GM12873 (cell line): ENCODE data around the gene SPACA4.

Experiments used
- TF ChIP-seq, protein P1 (sequence below): IDR thresholded peaks from 2 replicates; pipeline ENCODE4 v1.5.1; 2012; ENCODE audit warnings: low read depth, mild to moderate bottlenecking, moderate library complexity, low read length, control low read depth; ENCODE audit not compliant: insufficient read depth; ENCODE audit errors: missing control alignments

SPACA4 gene

DNA sequence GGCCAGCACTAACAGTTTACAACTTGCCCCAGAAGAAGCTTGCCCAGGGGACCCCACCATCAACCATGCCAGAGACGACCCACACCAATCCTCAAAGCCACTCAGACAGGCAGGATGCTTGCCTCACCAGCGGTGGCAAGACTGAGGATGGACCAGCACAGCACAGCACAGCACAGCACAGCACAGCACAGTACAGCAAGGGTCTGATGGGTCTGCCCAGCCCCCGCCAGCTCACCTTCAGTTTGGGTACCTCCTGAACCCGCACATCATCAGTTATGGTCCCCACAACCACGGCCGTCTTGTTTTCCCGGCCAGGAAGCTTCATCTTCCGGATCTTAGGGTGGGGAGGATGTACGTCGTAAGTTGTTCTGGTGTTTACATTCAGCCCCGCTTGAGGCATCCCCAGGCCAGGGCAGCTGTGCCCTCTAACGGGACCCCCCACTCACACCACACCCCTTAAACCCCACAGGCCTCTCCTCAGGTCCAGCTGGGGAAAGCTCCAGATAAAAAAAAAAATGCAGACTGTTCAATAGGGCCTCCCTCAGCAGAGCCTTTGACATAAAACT, 10.0 kb downstream of the SPACA4 start:
- TF ChIP-seq, protein P1, sequence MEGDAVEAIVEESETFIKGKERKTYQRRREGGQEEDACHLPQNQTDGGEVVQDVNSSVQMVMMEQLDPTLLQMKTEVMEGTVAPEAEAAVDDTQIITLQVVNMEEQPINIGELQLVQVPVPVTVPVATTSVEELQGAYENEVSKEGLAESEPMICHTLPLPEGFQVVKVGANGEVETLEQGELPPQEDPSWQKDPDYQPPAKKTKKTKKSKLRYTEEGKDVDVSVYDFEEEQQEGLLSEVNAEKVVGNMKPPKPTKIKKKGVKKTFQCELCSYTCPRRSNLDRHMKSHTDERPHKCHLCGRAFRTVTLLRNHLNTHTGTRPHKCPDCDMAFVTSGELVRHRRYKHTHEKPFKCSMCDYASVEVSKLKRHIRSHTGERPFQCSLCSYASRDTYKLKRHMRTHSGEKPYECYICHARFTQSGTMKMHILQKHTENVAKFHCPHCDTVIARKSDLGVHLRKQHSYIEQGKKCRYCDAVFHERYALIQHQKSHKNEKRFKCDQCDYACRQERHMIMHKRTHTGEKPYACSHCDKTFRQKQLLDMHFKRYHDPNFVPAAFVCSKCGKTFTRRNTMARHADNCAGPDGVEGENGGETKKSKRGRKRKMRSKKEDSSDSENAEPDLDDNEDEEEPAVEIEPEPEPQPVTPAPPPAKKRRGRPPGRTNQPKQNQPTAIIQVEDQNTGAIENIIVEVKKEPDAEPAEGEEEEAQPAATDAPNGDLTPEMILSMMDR = no peak

DNA sequence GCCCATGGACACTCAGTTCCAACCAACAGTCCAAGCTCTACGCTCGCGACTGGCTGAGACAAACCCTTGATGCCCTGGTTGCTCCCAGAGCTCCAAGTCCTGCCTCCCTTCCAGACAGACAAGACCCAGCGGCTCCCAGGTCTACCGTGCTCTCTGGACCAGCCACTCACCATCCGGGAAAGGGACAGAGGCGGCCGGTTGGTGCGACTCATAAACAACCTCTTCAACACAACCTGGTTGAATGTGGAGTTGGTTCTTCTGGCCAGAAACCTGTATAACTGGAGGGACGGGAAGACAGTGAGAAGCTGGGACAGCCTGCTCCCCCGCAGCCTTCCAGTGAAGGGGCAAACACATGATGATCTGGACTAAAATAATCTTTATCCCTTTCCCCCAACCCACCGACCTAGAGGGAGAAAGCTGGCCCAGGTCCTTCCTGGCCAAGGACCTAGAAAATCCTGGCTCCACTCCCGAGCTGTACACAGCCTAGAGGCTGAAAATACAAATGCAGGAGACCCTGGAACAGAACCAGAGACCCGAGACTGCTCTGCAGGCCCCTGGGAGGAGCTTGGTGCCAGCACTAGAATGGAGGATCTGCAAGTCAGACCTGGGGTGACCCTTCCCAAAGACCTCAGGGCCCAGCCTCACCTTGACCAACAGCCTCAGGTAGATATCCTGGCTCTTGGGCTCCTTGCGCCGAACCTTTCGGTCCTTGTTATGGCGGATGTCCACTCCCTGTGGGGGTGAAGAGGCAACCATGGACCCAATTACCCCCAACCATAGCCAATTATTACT, 10.8 kb downstream of the SPACA4 start:
- TF ChIP-seq, protein P1 = no peak

DNA sequence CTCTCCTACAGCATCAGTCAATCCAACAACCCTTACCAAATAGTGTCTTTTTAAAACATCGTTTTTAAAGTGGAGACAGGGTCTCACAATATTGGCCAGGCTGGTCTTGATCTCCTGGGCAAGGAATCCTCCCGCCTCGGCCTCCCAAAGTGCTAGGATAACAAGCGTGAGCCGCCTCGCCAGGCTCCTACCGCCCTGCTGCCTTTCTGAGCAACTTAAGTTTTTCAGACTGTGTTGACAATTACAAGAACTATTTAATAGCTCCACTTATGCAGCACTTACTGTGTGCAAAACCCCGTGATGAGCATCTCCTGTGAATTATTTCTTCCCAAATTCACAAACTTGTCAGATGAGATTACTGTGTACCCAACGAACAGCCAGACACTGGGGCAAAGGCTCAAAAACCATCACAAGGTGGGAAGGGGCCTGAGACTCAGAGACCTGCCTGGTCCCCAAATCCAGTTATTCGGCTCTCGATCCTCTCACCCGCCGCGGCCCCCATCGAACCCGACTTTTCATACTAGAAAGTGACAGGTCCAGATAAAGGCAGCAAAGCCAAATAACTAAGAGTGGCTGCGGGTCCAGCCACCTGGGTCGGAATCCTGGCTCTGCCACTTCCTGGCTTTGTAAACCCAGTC, 11.9 kb downstream of the SPACA4 start:
- TF ChIP-seq, protein P1 = no peak

DNA sequence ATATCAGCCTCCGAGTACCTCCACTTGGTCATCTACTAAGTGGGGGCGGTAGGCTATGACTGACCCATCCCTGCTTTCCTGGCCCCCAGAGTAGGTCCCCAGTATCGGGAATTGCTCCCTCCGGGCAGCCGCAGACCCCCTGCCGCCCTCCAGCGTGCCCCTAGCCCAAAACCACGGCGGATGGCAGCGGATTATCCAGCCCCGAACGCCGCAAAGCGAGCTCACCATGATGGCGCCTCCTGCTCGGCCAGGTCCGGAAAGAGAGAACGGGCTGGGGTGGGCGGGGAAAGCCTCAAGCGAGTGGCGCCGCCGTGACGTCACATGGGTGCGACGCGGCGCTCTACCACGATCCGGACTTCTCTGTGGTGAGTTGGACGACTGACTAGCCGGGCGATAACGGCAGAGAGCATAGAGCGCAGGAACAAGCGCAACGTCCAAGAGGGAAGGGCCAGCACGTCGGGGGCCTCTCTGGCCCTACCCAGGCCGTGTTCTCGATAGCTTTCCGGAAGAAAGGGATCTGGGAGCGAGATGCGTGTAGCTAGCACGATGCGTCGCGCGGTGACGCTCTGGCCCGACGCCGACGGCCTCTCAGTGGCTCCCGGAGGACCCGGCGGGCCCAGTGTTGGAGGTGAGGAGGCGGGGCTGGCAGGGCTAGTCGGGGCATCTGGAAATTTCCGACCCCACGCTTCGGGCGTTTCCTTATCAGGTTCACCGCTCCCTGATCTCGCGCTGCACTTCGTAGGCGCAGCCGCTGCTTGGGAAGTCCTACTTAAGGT, 12.6 kb downstream of the SPACA4 start, which contains the start of the genes RPL18 and SPHK2:
TSS of gene RPL18 (minus strand) at position 263 of the 776 bp plus-strand sequence. CDS start at position 228, 35 bp downstream.
TSS of gene SPHK2 (plus strand) at position 591 of the 776 bp plus-strand sequence. CDS start 1,009 bp downstream, outside the sequence.
- TF ChIP-seq, protein P1 = no peak

DNA sequence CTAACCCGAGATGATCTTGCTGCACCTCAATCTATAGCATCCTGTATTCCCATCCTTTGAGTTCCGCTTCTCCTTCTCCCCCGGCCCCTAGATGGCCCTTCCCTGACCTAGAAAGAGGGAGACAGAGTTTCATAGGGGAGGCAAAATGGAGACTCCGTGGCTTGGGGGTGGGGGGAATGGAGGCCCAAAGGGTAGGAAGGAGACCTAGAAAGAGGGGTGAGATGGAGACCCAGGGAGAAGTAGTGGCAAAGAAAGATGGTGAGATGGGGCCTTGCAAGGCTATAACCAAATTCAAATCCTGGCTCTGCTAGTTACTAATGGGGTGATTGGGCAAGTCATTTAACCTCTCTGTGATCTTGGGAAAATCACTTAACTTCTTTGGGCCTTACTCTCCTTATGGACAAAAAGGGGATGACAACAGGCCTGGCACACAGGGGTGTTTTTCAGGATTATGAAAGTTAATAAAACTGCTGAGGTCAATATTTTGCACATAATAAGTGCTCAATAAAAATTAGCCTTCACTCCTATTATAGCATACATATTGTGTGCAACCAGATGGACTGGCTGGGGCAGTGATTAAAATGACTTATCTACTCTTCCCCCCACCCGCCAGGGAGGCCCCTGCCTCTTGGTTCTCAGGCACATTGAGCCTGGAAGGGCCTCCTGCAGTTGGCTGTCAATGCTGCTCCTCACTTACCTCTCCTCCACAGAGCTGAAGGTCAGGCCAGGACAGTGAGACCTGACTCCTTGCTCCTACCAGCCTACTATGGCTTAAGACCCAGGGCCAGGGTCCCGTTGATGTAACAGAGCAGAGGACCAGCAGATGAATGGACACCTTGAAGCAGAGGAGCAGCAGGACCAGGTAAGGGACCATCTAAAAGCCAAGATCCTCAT, 13.4 kb downstream of the SPACA4 start:
- TF ChIP-seq, protein P1 = no peak

DNA sequence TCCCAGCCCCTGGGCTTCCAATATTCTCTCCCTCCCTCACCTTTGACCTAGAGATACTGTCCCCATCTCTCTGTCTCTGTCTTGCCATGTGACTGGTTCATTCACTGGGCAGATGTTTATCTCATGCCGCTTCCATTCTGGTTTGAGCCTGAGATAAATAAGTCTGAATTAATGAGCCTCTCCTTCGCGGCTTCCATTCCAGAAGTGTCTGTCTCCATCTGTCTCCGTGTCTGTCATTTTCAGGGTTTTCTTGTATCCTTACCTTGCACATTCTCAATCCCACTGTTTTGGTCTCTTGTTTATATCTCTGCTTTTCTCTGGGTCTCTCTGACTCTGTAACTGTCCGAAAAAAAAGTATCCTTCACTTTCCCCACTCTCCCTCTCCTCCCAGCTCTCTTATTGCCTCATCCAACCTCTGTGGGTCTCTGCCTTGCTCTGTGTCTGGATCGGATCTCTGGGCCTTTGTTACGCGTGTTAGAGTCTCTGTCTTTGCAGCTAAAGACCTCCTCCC, 17.1 kb downstream of the SPACA4 start:
- TF ChIP-seq, protein P1 = no peak
